Right cardiac atrium (tissue), 5 donors: ENCODE results near the gene PBX2. TPM values are rescaled to one million over a fixed set of nuclear protein-coding genes. Genes with fewer than 3 reads are reported as not detected.
A peak's percentile ranks its signal among the peaks of the same experiment; 100 is the strongest.

ENCODE experiments used
- ATAC-seq, 2 donors: fragments of 200-7000 bp; cut with Tn5 transposase; one replicate each; pipeline versions ENCODE4 v1.8.0 to v1.9.1; 2020; ENCODE audit warnings: moderate library complexity in 2 of 2, mild to moderate bottlenecking in 1 of 2
- DNase-seq, 3 donors: peaks; one replicate each; pipeline ENCODE4 v3.0.0-alpha.2; 2020
- H3K27ac ChIP-seq: one replicate; pipeline ENCODE4 v1.5.1; 2013; ENCODE audit warnings: mild to moderate bottlenecking, low read length, control low read depth, moderate library complexity
- H3K27me3 ChIP-seq: one replicate; pipeline ENCODE4 v1.6.1; 2013; ENCODE audit not compliant: control insufficient read depth, insufficient read depth
- H3K4me1 ChIP-seq: one replicate; pipeline ENCODE4 v1.6.1; 2013; ENCODE audit warnings: low read length; ENCODE audit not compliant: control insufficient read depth, insufficient read depth
- H3K4me3 ChIP-seq: one replicate; pipeline ENCODE4 v1.5.1; 2013; ENCODE audit warnings: low read length, control low read depth
- H3K9me3 ChIP-seq: one replicate; pipeline ENCODE4 v1.6.1; 2013; ENCODE audit warnings: low read length; ENCODE audit not compliant: control insufficient read depth
- WGBS: extraction: QIAGEN DNeasy Blood & Tissue Kit; methylation state at CpG from one replicate; pipeline ENCODE4 v1.1.7; 2013; 5-methylcytosine and 5-hydroxymethylcytosine counted together
- intact Hi-C, 4 donors: fragments of 100-400 bp; cut with DNase I; formaldehyde crosslinking; loops; one replicate each; pipeline versions ENCODE4 v1.11.0 to v1.14.0; 2022 to 2023
- polyA plus RNA-seq: library from polyadenylated mRNA; stranded (reverse); fragments of 200-250 nt; gene quantifications from one replicate; pipeline ENCODE4 v1.2.3, GENCODE V29; 2013
- total RNA-seq, 4 donors: library from RNA; stranded (reverse); fragmentation: NEBNext Ultra II Directional; extraction: Animal tissue kit (Norgen Biotek cat#: 25700); gene quantifications; one replicate each; pipeline ENCODE4 v1.2.1, GENCODE V29; 2021
- donor health status: healthy with polysubstance abuse.
- donor health status: DM: no; HTN: yes; CAD: no.
- donor health status: DM: no; HTN: no; CAD: no.
- donor health status: DM: no; HTN: yes; CAD: no; lungs with severe emphysema.
- donor health status: DM: yes; HTN: yes; CAD: no.

PBX2 gene
- total and polyA plus RNA-seq, 5 donors, result 44.1 to 61.0 (median 49.6) TPM

DNA sequence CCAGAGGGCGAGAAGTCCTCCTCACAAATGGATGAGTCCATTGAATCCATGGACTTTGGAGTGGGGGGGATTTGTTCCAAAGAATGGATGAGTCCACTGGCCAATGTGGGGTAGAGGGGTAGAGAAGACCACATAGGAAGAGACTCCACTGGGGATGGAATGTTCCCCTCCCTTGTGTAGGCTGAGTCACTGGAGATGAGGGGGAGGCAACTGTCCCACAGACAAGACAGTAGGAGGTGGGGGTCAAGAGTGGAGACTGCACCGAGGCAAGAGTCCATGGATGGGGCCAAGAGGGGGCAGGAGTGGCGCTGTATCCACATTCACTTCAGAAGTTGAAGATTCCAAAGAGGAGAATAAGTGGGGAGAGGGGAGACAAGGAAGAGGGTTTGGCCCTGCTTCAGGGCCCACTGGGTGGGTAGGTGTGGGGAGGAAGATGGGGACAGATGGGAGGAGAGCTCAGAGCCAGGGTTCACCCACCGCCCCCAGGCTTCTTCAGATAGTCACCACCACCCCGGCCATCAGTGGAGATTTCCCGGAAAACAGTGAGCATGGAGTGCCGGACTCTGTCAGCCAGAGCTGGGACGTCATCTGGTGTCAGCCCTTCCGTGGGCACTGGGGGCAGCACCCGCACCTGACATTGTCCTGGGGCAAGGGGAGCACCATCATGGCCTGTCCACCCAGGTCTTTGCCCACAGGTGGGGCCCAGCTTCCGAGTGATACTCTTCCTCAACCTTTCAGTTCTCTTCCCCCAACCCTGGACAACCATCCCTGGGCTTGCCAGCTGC is 21.0 kb downstream of the PBX2 start:
- Histone ChIP-seq H3K9me3 (no peaks in the 10 kb centered on the region), H3K27me3 (no peaks in the 10 kb centered on the region), H3K4me1 (no peaks in the 10 kb centered on the region), H3K4me3 (no peak overlapping the region), H3K27ac (no peak overlapping the region)
- DNase-seq (peak in 2 of 3 donors; percentile 35 to 60), ATAC-seq (peak in 1 of 2 donors; percentile 6)
- WGBS, result 72% methylated on average over 11 of the region's 11 CpGs
- intact Hi-C loops, result no loop called here

DNA sequence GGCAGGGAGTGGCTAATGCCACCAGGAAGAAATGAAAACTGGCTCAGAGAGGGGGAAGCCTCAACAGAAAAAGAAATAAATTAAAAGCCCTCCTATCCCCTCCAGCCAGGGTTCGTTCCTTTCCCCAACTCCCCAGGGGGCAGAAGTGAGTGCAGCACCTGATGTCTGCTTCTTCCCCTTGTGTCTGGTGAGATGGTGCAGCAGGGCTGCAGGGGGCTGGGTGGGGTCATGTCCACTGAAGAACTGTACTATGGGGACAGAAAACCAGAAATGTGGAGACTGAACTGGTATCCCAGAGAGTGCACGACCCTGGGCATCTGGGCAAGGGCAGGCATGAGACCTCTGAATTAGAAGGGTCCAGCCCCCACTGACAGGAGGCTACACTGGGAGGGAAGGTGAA is 21.7 kb downstream of the PBX2 start:
- Histone ChIP-seq H3K27ac (no peak overlapping the region), H3K27me3 (no peaks in the 10 kb centered on the region), H3K4me3 (no peak overlapping the region), H3K9me3 (no peaks in the 10 kb centered on the region), H3K4me1 (no peaks in the 10 kb centered on the region)
- DNase-seq (peak in 1 of 3 donors; percentile 10), ATAC-seq (no peak)
- WGBS, result 66% methylated on average over 2 of the region's 2 CpGs
- intact Hi-C loops, result no loop called here

DNA sequence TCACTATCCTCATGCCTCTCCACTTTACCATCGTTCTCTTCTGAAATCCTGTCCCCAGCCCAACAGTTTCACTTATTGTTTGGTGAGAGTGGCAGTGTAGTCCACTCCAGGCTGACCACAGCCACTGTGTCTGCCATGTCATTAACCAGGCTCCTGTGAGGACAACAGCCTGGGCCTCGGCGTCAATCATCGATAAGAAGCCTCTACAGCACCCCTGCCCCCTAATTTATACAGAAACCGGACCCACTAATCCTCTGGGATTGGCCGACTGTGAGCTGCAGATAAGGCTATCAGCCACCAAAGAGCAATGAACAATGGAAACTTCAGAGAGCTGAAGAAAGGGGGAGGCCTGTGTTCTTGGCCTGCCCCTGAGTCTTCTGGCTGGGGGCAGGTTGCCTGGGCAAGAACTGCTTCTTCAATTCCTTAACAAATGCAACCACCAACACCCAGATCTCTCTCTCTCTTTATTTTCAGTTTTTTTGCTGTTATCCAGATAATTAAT is 22.2 kb downstream of the PBX2 start:
- intact Hi-C loops, result no loop called here
- Histone ChIP-seq H3K27me3 (no peaks in the 10 kb centered on the region), H3K27ac (no peak overlapping the region), H3K9me3 (no peaks in the 10 kb centered on the region), H3K4me3 (no peak overlapping the region), H3K4me1 (no peaks in the 10 kb centered on the region)
- 35% methylated on average over 6 of the region's 6 CpGs for WGBS
- peak in 1 of 3 donors; percentile 15 for DNase-seq
- peak in 1 of 2 donors; percentile 16 for ATAC-seq

DNA sequence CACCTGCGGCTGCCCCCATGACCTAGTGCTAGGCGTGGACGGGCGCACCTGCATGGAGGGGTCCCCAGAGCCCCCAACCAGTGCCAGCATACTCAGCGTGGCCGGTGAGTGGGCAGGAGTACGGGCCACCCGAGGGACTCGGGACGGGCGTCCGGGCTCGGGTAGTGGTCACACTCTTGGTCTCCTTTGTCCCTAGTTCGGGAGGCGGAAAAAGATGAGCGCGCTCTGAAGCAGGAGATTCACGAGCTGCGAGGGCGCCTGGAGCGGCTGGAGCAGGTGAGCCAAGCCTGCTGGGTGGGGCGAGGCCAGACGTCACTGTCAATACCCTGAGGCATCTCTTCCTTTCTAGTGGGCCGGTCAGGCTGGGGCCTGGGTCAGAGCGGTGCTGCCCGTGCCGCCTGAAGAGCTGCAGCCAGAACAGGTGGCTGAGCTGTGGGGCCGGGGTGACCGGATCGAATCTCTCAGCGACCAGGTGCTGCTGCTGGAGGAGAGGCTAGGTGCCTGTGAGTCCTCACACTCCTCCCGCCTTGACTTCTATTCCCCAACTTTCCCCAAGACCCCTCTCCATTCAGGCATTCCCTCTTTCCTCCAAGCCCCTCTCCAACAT is 22.7 kb downstream of the PBX2 start:
- no peak overlapping the region for H3K27ac ChIP-seq
- H3K4me3 ChIP-seq, result no peak overlapping the region
- H3K4me1 ChIP-seq, result no peaks in the 10 kb centered on the region
- no peaks in the 10 kb centered on the region for H3K27me3 ChIP-seq
- no peaks in the 10 kb centered on the region for H3K9me3 ChIP-seq
- DNase-seq (peak in 2 of 3 donors; percentile 53 to 58), ATAC-seq (no peak)
- intact Hi-C loops, result no loop called here
- WGBS, result 77% methylated on average over 32 of the region's 32 CpGs

GRCh38 chr6:32166411-32167061 is 23.5 kb downstream of the PBX2 start:
- Histone ChIP-seq H3K9me3 (no peaks in the 10 kb centered on the region), H3K4me3 (no peak overlapping the region), H3K4me1 (no peaks in the 10 kb centered on the region), H3K27me3 (no peaks in the 10 kb centered on the region), H3K27ac (no peak overlapping the region)
- WGBS, result 79% methylated on average over 30 of the region's 30 CpGs
- ATAC-seq (no peak), DNase-seq (peak in 2 of 3 donors; percentile 61 to 70)
- intact Hi-C loops, result no loop called here

DNA sequence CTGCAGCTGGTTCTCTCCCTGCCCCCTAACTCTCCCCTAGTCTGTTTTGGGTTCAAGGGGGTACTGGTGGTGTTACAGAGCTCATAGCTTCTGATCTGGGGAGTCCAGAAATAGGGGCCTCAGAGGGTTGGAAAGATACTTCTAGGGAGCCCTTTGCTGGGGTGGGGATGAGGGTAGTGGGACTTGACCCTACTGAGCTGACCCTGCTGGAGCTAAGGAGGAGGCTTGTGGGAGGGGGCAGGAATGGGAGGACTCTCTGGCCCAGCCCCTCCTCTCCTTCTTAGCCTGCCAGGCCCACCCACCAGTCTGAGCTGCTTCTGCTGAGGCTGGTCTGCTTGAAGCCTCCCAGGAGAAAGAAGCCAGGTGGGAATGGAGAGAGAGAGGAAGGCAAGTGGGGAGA is 25.7 kb downstream of the PBX2 start, which contains the start of gene EGFL8:
Gene EGFL8, plus strand, starts transcription at position 301 of the 400 bp plus-strand sequence. CDS start 1,571 bp downstream, outside the sequence.
- Histone ChIP-seq H3K4me1 (no peaks in the 10 kb centered on the region), H3K27ac (no peak within 1 kb of the TSS), H3K9me3 (no peaks in the 10 kb centered on the region), H3K27me3 (no peaks in the 10 kb centered on the region), H3K4me3 (no peak within 1 kb of the TSS)
- intact Hi-C loops, result no loop called here
- ATAC-seq, result no peak
- DNase-seq, result no peak

- H3K27me3 ChIP-seq, result no peaks in the 10 kb centered on the region
- H3K9me3 ChIP-seq, result no peaks in the 10 kb centered on the region
- 81% methylated on average over 7 of the region's 7 CpGs for WGBS
- no peak overlapping the region for H3K27ac ChIP-seq
- ATAC-seq, result peak; percentile 25 to 47
- H3K4me1 ChIP-seq, result no peaks in the 10 kb centered on the region
- DNase-seq, result peak in 1 of 3 donors; percentile 66
- H3K4me3 ChIP-seq, result no peak overlapping the region
- intact Hi-C loops, result no loop called here
Observed at GRCh38 chr6:32163559-32164258, 26.3 kb downstream of the PBX2 start.

DNA sequence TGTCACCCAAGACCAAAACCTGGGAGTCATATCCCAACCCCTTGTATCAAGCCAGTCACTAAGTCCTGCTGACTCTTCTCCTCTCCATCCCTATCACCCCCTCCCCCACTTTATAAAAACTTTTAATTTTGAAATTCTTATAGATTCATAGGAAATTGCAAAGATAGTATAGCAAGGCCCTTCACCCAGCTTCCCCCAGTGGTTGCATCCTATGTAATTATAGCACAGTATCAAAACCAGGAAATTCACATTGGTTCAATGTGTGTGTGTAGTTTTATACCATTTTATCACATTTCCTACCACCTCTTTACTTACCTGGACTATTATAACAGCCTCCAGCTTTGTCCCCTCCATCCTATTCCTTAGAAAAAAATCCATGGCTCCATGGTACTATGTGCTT is 31.9 kb downstream of the PBX2 start:
- ATAC-seq (no peak), DNase-seq (no peak)
- intact Hi-C loops, result no loop called here
- no peak overlapping the region for H3K27ac ChIP-seq
- H3K4me1 ChIP-seq, result peaks cover 5% of the 10 kb centered on the region
- no peaks in the 10 kb centered on the region for H3K27me3 ChIP-seq
- H3K9me3 ChIP-seq, result no peaks in the 10 kb centered on the region
- H3K4me3 ChIP-seq, result no peak overlapping the region

GRCh38 chr6:32156891-32157290 is 33.1 kb downstream of the PBX2 start:
- H3K27me3 ChIP-seq, result no peaks in the 10 kb centered on the region
- peaks cover 5% of the 10 kb centered on the region for H3K4me1 ChIP-seq
- H3K27ac ChIP-seq, result no peak overlapping the region
- H3K9me3 ChIP-seq, result no peaks in the 10 kb centered on the region
- 89% methylated on average over 9 of the region's 9 CpGs for WGBS
- DNase-seq (no peak), ATAC-seq (no peak)
- intact Hi-C loops, result no loop called here
- no peak overlapping the region for H3K4me3 ChIP-seq

DNA sequence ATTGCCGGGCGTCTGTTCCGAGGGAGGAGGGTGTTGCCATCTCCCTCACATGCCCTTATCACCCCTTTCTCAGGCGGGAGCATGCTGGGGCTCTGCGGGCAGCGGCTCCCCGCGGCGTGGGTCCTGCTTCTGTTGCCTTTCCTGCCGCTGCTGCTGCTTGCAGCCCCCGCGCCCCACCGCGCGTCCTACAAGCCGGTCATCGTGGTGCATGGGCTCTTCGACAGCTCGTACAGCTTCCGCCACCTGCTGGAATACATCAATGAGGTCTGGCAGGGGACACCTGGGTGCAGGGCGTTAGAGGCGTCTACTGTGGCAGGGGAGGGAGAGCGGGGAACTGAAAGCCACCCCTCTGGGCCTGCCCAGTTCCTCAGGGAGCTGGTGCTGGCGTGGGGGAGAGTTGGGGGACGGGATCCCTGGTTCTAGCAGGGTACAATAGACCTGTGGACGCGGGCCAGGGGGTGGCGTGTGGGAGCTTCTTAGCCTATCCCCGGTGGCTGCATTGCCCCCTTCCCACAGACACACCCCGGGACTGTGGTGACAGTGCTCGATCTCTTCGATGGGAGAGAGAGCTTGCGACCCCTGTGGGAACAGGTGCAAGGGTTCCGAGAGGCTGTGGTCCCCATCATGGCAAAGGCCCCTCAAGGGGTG is 35.4 kb downstream of the PBX2 start:
- H3K4me1 ChIP-seq, result peaks cover 5% of the 10 kb centered on the region
- H3K9me3 ChIP-seq, result no peaks in the 10 kb centered on the region
- H3K27ac ChIP-seq, result peak overlapping the region; percentile 70
- WGBS, result 5% methylated on average over 34 of the region's 34 CpGs
- ATAC-seq (peak; percentile 52 to 60), DNase-seq (peak; percentile 48 to 82 (median 81))
- intact Hi-C loops, result no loop called here
- H3K27me3 ChIP-seq, result no peaks in the 10 kb centered on the region
- H3K4me3 ChIP-seq, result peak overlapping the region; percentile 60
